ENCODE data around the gene GPC3. TPM values are rescaled to one million over a fixed set of nuclear protein-coding genes. Genes with fewer than 3 reads are reported as not detected.

Gene GPC3
- total RNA-seq, 1 donor, result not detected

DNA sequence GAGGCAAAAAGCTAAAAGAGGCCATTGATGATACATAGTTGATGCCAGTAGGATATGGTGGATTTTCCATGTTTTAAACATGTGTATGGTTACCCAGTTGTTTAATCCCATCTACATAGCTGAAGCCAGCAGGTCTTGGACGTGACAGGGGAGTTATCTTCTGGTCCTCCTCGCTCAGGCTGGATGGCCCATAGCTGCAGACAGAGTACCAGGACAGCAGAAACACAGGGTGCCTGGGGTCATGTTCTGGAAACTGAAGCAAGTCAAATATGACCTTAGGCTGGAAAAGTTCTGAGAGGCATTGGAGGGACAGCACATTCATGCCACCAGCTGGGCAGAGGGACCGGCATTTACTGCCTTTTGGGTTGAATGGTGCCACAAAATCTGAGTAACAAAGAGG lies 452.1 kb downstream of the GPC3 start:
- Histone ChIP-seq H3K4me2 (ENCODE audit: insufficient read depth, low read length) (no peak overlapping the region), H2AFZ (ENCODE audit: low read length) (no peak overlapping the region), H3K79me2 (ENCODE audit: insufficient read depth, low read length) (no peaks in the 10 kb centered on the region), H3K4me1 (ENCODE audit: insufficient read depth, low read length) (no peaks in the 10 kb centered on the region), H3K9me3 (ENCODE audit: low read depth, low read length) (no peaks in the 10 kb centered on the region), H3K27me3 (ENCODE audit: insufficient read depth, low read length) (no peaks in the 10 kb centered on the region), H3K36me3 (ENCODE audit: insufficient read depth, low read length) (no peaks in the 10 kb centered on the region), H3K27ac (ENCODE audit: low read depth, low read length) (no peak overlapping the region), H4K20me1 (ENCODE audit: insufficient read depth, low read length) (no peaks in the 10 kb centered on the region), H3K4me3 (ENCODE audit: insufficient read depth, low read length) (no peak overlapping the region)
- DNase-seq (ENCODE audit: insufficient read length, low spot score, missing footprints), result no peak
- TF ChIP-seq, protein P1, sequence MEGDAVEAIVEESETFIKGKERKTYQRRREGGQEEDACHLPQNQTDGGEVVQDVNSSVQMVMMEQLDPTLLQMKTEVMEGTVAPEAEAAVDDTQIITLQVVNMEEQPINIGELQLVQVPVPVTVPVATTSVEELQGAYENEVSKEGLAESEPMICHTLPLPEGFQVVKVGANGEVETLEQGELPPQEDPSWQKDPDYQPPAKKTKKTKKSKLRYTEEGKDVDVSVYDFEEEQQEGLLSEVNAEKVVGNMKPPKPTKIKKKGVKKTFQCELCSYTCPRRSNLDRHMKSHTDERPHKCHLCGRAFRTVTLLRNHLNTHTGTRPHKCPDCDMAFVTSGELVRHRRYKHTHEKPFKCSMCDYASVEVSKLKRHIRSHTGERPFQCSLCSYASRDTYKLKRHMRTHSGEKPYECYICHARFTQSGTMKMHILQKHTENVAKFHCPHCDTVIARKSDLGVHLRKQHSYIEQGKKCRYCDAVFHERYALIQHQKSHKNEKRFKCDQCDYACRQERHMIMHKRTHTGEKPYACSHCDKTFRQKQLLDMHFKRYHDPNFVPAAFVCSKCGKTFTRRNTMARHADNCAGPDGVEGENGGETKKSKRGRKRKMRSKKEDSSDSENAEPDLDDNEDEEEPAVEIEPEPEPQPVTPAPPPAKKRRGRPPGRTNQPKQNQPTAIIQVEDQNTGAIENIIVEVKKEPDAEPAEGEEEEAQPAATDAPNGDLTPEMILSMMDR (IDR thresholded peaks at IDR 0.05; ENCODE audit: extremely low read depth, low read depth, low read length), result no peak

DNA sequence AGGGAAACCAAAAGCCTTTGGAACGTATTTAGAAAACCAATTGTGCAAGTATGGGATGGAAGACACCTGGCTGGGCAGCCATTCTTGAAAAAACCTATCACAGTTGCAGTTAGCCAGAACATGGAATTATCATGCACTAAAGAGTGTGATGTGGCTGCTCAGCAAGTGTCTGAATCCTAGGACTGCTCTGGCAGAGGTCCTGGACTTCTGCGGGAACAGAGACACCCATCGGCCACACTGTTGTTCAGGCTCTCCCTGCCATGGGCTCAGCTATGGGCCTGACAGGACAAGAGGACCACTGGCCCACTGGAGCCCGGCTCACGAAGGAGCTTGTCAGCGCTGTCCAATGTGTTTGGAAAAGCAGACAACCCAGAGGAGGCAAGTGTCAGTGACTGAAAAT lies 454.4 kb downstream of the GPC3 start:
- H3K4me1 ChIP-seq (ENCODE audit: insufficient read depth, low read length), result no peaks in the 10 kb centered on the region
- H3K9me3 ChIP-seq (ENCODE audit: low read depth, low read length), result no peaks in the 10 kb centered on the region
- H3K27ac ChIP-seq (ENCODE audit: low read depth, low read length), result no peak overlapping the region
- DNase-seq (ENCODE audit: insufficient read length, low spot score, missing footprints), result no peak
- no peak overlapping the region for H3K4me2 ChIP-seq (ENCODE audit: insufficient read depth, low read length)
- no peak overlapping the region for H2AFZ ChIP-seq (ENCODE audit: low read length)
- no peaks in the 10 kb centered on the region for H4K20me1 ChIP-seq (ENCODE audit: insufficient read depth, low read length)
- no peaks in the 10 kb centered on the region for H3K27me3 ChIP-seq (ENCODE audit: insufficient read depth, low read length)
- H3K4me3 ChIP-seq (ENCODE audit: insufficient read depth, low read length), result no peak overlapping the region
- no peaks in the 10 kb centered on the region for H3K79me2 ChIP-seq (ENCODE audit: insufficient read depth, low read length)
- TF ChIP-seq, protein P1 (IDR thresholded peaks at IDR 0.05; ENCODE audit: extremely low read depth, low read depth, low read length), result no peak
- no peaks in the 10 kb centered on the region for H3K36me3 ChIP-seq (ENCODE audit: insufficient read depth, low read length)

DNA sequence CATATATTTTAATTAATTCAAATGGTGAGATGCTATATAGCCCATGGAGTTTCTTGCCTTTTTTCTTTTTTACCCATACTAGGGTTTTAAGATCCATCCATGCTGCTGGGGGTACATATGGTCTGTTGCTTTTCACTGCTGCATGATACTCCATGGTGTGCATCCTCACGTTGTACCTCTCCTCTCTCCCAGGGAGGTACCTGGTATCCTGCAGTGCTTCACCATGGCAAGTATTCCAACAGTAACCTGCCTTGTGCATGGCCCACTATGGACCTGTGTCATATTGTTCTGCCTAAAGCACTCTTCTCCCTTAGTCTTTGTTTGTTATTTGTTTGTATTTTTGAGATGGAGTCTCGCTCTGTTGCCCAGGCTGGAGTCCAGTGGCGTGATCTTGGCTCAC lies 455.8 kb downstream of the GPC3 start:
- Histone ChIP-seq H3K36me3 (ENCODE audit: insufficient read depth, low read length) (no peaks in the 10 kb centered on the region), H3K27ac (ENCODE audit: low read depth, low read length) (no peak overlapping the region), H3K4me3 (ENCODE audit: insufficient read depth, low read length) (no peak overlapping the region), H3K9me3 (ENCODE audit: low read depth, low read length) (no peaks in the 10 kb centered on the region), H4K20me1 (ENCODE audit: insufficient read depth, low read length) (no peaks in the 10 kb centered on the region), H2AFZ (ENCODE audit: low read length) (no peak overlapping the region), H3K4me1 (ENCODE audit: insufficient read depth, low read length) (no peaks in the 10 kb centered on the region), H3K79me2 (ENCODE audit: insufficient read depth, low read length) (no peaks in the 10 kb centered on the region), H3K27me3 (ENCODE audit: insufficient read depth, low read length) (no peaks in the 10 kb centered on the region), H3K4me2 (ENCODE audit: insufficient read depth, low read length) (no peak overlapping the region)
- no peak for DNase-seq (ENCODE audit: insufficient read length, low spot score, missing footprints)
- TF ChIP-seq, protein P1 (IDR thresholded peaks at IDR 0.05; ENCODE audit: extremely low read depth, low read depth, low read length), result no peak

DNA sequence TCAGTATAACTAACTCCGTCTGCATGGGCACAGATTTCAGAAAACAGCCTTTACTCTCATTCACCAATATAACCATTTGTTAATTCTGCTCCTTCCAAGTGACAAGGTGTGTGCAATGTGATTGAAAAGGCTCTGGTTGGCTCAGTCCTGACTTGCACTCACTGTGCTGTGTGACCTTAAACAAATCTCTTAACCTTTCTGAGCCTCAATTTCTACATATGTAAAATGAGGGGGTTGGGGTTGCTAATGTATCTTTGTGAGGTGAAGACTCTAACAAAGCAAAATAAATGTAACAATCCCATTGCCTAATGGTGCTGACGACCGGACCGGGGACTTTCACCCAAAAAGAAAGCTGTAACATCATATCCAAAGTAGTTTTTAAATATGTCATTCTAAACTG lies 457.6 kb downstream of the GPC3 start:
- Histone ChIP-seq H3K36me3 (ENCODE audit: insufficient read depth, low read length) (no peaks in the 10 kb centered on the region), H3K27ac (ENCODE audit: low read depth, low read length) (no peak overlapping the region), H3K4me2 (ENCODE audit: insufficient read depth, low read length) (no peak overlapping the region), H2AFZ (ENCODE audit: low read length) (no peak overlapping the region), H3K4me3 (ENCODE audit: insufficient read depth, low read length) (no peak overlapping the region), H3K4me1 (ENCODE audit: insufficient read depth, low read length) (no peaks in the 10 kb centered on the region), H3K9me3 (ENCODE audit: low read depth, low read length) (no peaks in the 10 kb centered on the region), H3K79me2 (ENCODE audit: insufficient read depth, low read length) (no peaks in the 10 kb centered on the region), H4K20me1 (ENCODE audit: insufficient read depth, low read length) (no peaks in the 10 kb centered on the region), H3K27me3 (ENCODE audit: insufficient read depth, low read length) (no peaks in the 10 kb centered on the region)
- TF ChIP-seq, protein P1 (IDR thresholded peaks at IDR 0.05; ENCODE audit: extremely low read depth, low read depth, low read length), result no peak
- no peak for DNase-seq (ENCODE audit: insufficient read length, low spot score, missing footprints)

Data from osteoblast (primary cell).